ENCODE data around the gene CELF2.

CELF2 gene

GRCh38 chr10:11096422-11096821, 78.8 kb downstream of the CELF2 start:
- no peak for TF ChIP-seq ZNF274 (IDR thresholded peaks at IDR 0.05; ENCODE audit: low read depth, low read length)
- no peak overlapping the region for H3K4me3 ChIP-seq (ENCODE audit: low read length)

- TF ChIP-seq ZNF274 (IDR thresholded peaks at IDR 0.05; ENCODE audit: low read depth, low read length), result no peak
- H3K4me3 ChIP-seq (ENCODE audit: low read length), result no peak overlapping the region
Measured at GRCh38 chr10:11097686-11098085, 80.0 kb downstream of the CELF2 start.

GRCh38 chr10:11098666-11099065, 81.0 kb downstream of the CELF2 start:
- TF ChIP-seq ZNF274 (IDR thresholded peaks at IDR 0.05; ENCODE audit: low read depth, low read length), result no peak
- no peak overlapping the region for H3K4me3 ChIP-seq (ENCODE audit: low read length)

GRCh38 chr10:11104772-11105675, 87.4 kb downstream of the CELF2 start:
- H3K4me3 ChIP-seq (ENCODE audit: low read length), result no peak overlapping the region
- no peak for TF ChIP-seq ZNF274 (IDR thresholded peaks at IDR 0.05; ENCODE audit: low read depth, low read length)

- no peak overlapping the region for H3K4me3 ChIP-seq (ENCODE audit: low read length)
- no peak for TF ChIP-seq ZNF274 (IDR thresholded peaks at IDR 0.05; ENCODE audit: low read depth, low read length)
Measured at GRCh38 chr10:11105676-11106004, 88.0 kb downstream of the CELF2 start.

GRCh38 chr10:11106621-11107374, 89.1 kb downstream of the CELF2 start:
- no peak for TF ChIP-seq ZNF274 (IDR thresholded peaks at IDR 0.05; ENCODE audit: low read depth, low read length)

GRCh38 chr10:11107948-11108347, 90.3 kb downstream of the CELF2 start:
- no peak for TF ChIP-seq ZNF274 (IDR thresholded peaks at IDR 0.05; ENCODE audit: low read depth, low read length)
- H3K4me3 ChIP-seq (ENCODE audit: low read length), result no peak overlapping the region

More at GRCh38 chr10:11106621-11107374, 89.1 kb downstream of the CELF2 start:
- no peak overlapping the region for H3K4me3 ChIP-seq (ENCODE audit: low read length)

- no peak overlapping the region for H3K4me3 ChIP-seq (ENCODE audit: low read length)
- TF ChIP-seq ZNF274 (IDR thresholded peaks at IDR 0.05; ENCODE audit: low read depth, low read length), result no peak
Measured at GRCh38 chr10:11108356-11108755, 90.7 kb downstream of the CELF2 start.

- TF ChIP-seq ZNF274 (IDR thresholded peaks at IDR 0.05; ENCODE audit: low read depth, low read length), result no peak
- H3K4me3 ChIP-seq (ENCODE audit: low read length), result no peak overlapping the region
Measured at GRCh38 chr10:11109590-11109989, 91.9 kb downstream of the CELF2 start.

- TF ChIP-seq ZNF274 (IDR thresholded peaks at IDR 0.05; ENCODE audit: low read depth, low read length), result no peak
Measured at GRCh38 chr10:11110539-11110938, 92.9 kb downstream of the CELF2 start.

GRCh38 chr10:11111490-11111889, 93.8 kb downstream of the CELF2 start:
- no peak for TF ChIP-seq ZNF274 (IDR thresholded peaks at IDR 0.05; ENCODE audit: low read depth, low read length)

More at GRCh38 chr10:11110539-11110938, 92.9 kb downstream of the CELF2 start:
- no peak overlapping the region for H3K4me3 ChIP-seq (ENCODE audit: low read length)

GRCh38 chr10:11112718-11113117, 95.0 kb downstream of the CELF2 start:
- H3K4me3 ChIP-seq (ENCODE audit: low read length), result no peak overlapping the region

More at GRCh38 chr10:11111490-11111889, 93.8 kb downstream of the CELF2 start:
- H3K4me3 ChIP-seq (ENCODE audit: low read length), result no peak overlapping the region

GRCh38 chr10:11113156-11113555, 95.5 kb downstream of the CELF2 start:
- H3K4me3 ChIP-seq (ENCODE audit: low read length), result no peak overlapping the region
- no peak for TF ChIP-seq ZNF274 (IDR thresholded peaks at IDR 0.05; ENCODE audit: low read depth, low read length)

More at GRCh38 chr10:11112718-11113117, 95.0 kb downstream of the CELF2 start:
- TF ChIP-seq ZNF274 (IDR thresholded peaks at IDR 0.05; ENCODE audit: low read depth, low read length), result no peak

- TF ChIP-seq ZNF274 (IDR thresholded peaks at IDR 0.05; ENCODE audit: low read depth, low read length), result no peak
- H3K4me3 ChIP-seq (ENCODE audit: low read length), result no peak overlapping the region
Measured at GRCh38 chr10:11114269-11114668, 96.6 kb downstream of the CELF2 start.

- H3K4me3 ChIP-seq (ENCODE audit: low read length), result no peak overlapping the region
- no peak for TF ChIP-seq ZNF274 (IDR thresholded peaks at IDR 0.05; ENCODE audit: low read depth, low read length)
Measured at GRCh38 chr10:11115337-11115736, 97.7 kb downstream of the CELF2 start.

Measured in GM08714 (cell line).